Upper lobe of left lung (tissue), 4 donors: ENCODE measurements around the gene MYH8.

Source experiments
- CTCF ChIP-seq, 6 experiments: fragments of 450-650 bp in 4 of 6; fragments of 200-600 bp in 2 of 6; sonication (generic) in 2 of 6; IDR thresholded peaks; one replicate each; pipeline ENCODE4 v1.5.1; 2016 to 2019; ENCODE audit warnings: antibody characterized with exemption in 6 of 6
- POLR2A ChIP-seq, 4 donors: fragments of 450-650 bp; IDR thresholded peaks; one replicate each; pipeline ENCODE4 v1.5.1; 2016 to 2017; ENCODE audit warnings: antibody characterized with exemption in 4 of 4, mild to moderate bottlenecking in 2 of 4

- no peak for TF ChIP-seq CTCF (IDR thresholded peaks at IDR 0.05)
- no peak for TF ChIP-seq POLR2A (IDR thresholded peaks at IDR 0.05)
Observed at GRCh38 chr17:10360578-10360977, 61.2 kb downstream of the MYH8 start.
